Neural progenitor cell (in vitro differentiated cells): ENCODE results near the gene PLXNB1.

ENCODE experiments used
- EZH2 ChIP-seq: fragments of 200-600 bp; sonication (generic); IDR thresholded peaks from 2 replicates; pipeline ENCODE4 v1.6.1; 2017; ENCODE audit warnings: antibody characterized with exemption, mild to moderate bottlenecking, moderate library complexity
- EZH2phosphoT487 ChIP-seq: fragments of 200-600 bp; sonication (generic); IDR thresholded peaks from 2 replicates; pipeline ENCODE4 v1.6.1; 2017; ENCODE audit warnings: antibody characterized with exemption
- TF ChIP-seq, protein P1 (sequence below): fragments of 200-600 bp; sonication (generic); IDR thresholded peaks from 2 replicates; pipeline ENCODE4 v1.5.1; 2017; ENCODE audit warnings: antibody characterized with exemption, mild to moderate bottlenecking

DNA sequence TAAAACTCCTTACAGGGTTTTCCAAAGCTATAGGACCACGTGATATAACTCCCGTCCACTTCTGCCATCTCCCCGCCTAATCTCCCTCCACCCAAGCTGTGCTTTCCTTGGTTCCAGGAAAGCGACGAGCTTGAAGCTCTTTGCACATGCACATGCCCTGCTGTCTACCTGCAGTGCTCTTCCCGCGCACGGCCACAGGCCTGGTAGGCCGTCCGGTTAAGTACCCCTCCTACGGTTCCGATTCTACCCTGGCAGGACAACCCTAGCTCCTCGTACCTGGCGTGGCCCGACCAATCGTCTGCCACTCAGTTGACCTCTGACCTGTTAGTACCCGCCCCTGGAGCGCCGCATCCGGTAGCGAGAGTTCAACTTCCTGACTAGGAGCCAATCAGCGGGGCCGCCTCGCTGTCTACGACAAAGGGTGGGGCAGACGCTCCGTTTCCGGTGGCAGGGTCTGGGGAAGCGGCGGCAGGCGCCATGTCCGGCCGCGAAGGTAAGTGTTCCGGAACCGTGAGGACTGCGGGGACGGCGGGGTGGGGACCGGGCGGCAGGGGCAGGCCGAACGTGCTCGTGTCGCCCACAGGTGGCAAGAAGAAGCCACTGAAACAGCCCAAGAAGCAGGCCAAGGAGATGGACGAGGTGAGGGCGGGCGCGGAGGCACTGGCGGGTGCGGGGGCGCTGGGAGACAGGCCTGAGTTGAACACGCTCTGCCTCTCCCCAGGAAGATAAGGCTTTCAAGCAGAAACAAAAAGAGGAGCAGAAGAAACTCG is 10.1 kb upstream of the PLXNB1 start, which contains the start of the genes CCDC51 and TMA7:
- TF ChIP-seq, protein P1, sequence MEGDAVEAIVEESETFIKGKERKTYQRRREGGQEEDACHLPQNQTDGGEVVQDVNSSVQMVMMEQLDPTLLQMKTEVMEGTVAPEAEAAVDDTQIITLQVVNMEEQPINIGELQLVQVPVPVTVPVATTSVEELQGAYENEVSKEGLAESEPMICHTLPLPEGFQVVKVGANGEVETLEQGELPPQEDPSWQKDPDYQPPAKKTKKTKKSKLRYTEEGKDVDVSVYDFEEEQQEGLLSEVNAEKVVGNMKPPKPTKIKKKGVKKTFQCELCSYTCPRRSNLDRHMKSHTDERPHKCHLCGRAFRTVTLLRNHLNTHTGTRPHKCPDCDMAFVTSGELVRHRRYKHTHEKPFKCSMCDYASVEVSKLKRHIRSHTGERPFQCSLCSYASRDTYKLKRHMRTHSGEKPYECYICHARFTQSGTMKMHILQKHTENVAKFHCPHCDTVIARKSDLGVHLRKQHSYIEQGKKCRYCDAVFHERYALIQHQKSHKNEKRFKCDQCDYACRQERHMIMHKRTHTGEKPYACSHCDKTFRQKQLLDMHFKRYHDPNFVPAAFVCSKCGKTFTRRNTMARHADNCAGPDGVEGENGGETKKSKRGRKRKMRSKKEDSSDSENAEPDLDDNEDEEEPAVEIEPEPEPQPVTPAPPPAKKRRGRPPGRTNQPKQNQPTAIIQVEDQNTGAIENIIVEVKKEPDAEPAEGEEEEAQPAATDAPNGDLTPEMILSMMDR: no peak
- no peak for TF ChIP-seq EZH2
- TF ChIP-seq EZH2phosphoT487: no peak
